Gastrocnemius medialis (tissue), 4 donors: ENCODE measurements around the gene PSTPIP2. TPM values are rescaled to one million over a fixed set of nuclear protein-coding genes. Genes with fewer than 3 reads are reported as not detected.

Source experiments
- ATAC-seq, 2 donors: fragments of 150-250 bp; one replicate each; pipeline ENCODE4 v1.9.1; 2016
- DNase-seq, 2 donors: peaks; one replicate each; pipeline ENCODE4 v3.0.0-alpha.2; 2019
- H3K27ac ChIP-seq, 4 donors: fragments of 200-600 bp; sonication (generic); 1 replicate in 1 of 4; 2 replicates in 3 of 4; pipeline ENCODE4 v1.5.1; 2016 to 2018; ENCODE audit warnings: mild to moderate bottlenecking in 2 of 4, moderate library complexity in 1 of 4
- H3K27me3 ChIP-seq, 3 donors: fragments of 200-600 bp; sonication (generic) in 2 of 3; 1 replicate in 1 of 3; 2 replicates in 2 of 3; pipeline versions ENCODE4 v1.5.1 to v1.6.0; 2016 to 2019; ENCODE audit warnings: mild to moderate bottlenecking in 1 of 3, moderate library complexity in 1 of 3
- H3K36me3 ChIP-seq, 2 donors: fragments of 200-600 bp; sonication (generic) in 1 of 2; one replicate each; pipeline ENCODE4 v1.5.1; 2017 to 2018
- H3K4me1 ChIP-seq, 2 donors: fragments of 200-600 bp; sonication (generic) in 1 of 2; one replicate each; pipeline ENCODE4 v1.5.1; 2016 to 2017; ENCODE audit warnings: mild to moderate bottlenecking in 2 of 2
- H3K4me3 ChIP-seq, 4 donors: fragments of 200-600 bp; sonication (generic) in 3 of 4; 1 replicate in 1 of 4; 2 replicates in 3 of 4; pipeline ENCODE4 v1.5.1; 2016 to 2019; ENCODE audit warnings: mild to moderate bottlenecking in 2 of 4
- H3K9me3 ChIP-seq, 3 donors: fragments of 200-600 bp; sonication (generic) in 2 of 3; 1 replicate in 1 of 3; 2 replicates in 2 of 3; pipeline ENCODE4 v1.5.1; 2016 to 2019
- CTCF ChIP-seq, 5 experiments: fragments of 450-650 bp in 3 of 5; fragments of 200-600 bp in 2 of 5; sonication (generic) in 2 of 5; IDR thresholded peaks in 4 of 5; conservative IDR thresholded peaks in 1 of 5; 1 replicate in 4 of 5; 2 replicates in 1 of 5; pipeline ENCODE4 v1.5.1; 2016 to 2019; ENCODE audit warnings: antibody characterized with exemption in 5 of 5, mild to moderate bottlenecking in 3 of 5, moderate library complexity in 3 of 5
- POLR2A ChIP-seq, 2 donors: fragments of 450-650 bp; IDR thresholded peaks; one replicate each; pipeline ENCODE4 v1.6.1; 2017; ENCODE audit warnings: antibody characterized with exemption in 2 of 2, mild to moderate bottlenecking in 2 of 2, moderate library complexity in 2 of 2
- in situ Hi-C, 4 donors: fragments of 200-750 bp; cut with MboI; loops; one replicate each; pipeline versions ENCODE4 v1.15.0 to v1.8.0; 2017; ENCODE audit warnings: low sequenced_read_pairs in 4 of 4
- intact Hi-C: fragments of 100-400 bp; cut with DNase I; formaldehyde crosslinking; loops from one replicate; pipeline ENCODE4 v1.15.1; 2023; ENCODE audit warnings: low total_unique reads
- total RNA-seq, 4 donors: library from RNA; depleted of rRNA; stranded (reverse); fragments of >200 nt; gene quantifications; one replicate each; pipeline versions ENCODE4 v1.1.0 to v1.2.3, GENCODE V29; 2016

Gene PSTPIP2
- total RNA-seq, 4 donors from 2014 or later: 8.4 to 18.2 (median 10.3) TPM

- TF ChIP-seq CTCF (IDR thresholded peaks at IDR 0.05 in 4 of 5, conservative IDR thresholded peaks at IDR 0.05 in 1 of 5): no peak
- no peaks in the 10 kb centered on the region for H3K36me3 ChIP-seq
- no peak overlapping the region for H3K4me3 ChIP-seq
- H3K9me3 ChIP-seq: no peaks in the 10 kb centered on the region
- intact Hi-C loops: no loop called here
- in situ Hi-C loops: loop anchor here in 2 of 4 donors (25.0 kb wide), 2 partner anchors 374 to 399 kb away; no protein-coding TSS in a partner anchor
- H3K4me1 ChIP-seq: peaks cover 4 to 6% of the 10 kb centered on the region in 2 donors
- no peak for DNase-seq
- H3K27ac ChIP-seq: no peak overlapping the region
- no peaks in the 10 kb centered on the region for H3K27me3 ChIP-seq
- ATAC-seq: no peak
Measured at GRCh38 chr18:46061387-46061786, 10.7 kb downstream of the PSTPIP2 start.

- intact Hi-C loops: no loop called here
- no peak for DNase-seq
- no peaks in the 10 kb centered on the region for H3K9me3 ChIP-seq
Measured at GRCh38 chr18:46060359-46060841, 11.7 kb downstream of the PSTPIP2 start.

GRCh38 chr18:46055838-46056230 lies 16.2 kb downstream of the PSTPIP2 start:
- TF ChIP-seq POLR2A (IDR thresholded peaks at IDR 0.05) (no peak), CTCF (IDR thresholded peaks at IDR 0.05 in 4 of 5, conservative IDR thresholded peaks at IDR 0.05 in 1 of 5) (no peak)
- H3K4me1 ChIP-seq: peaks cover 22 to 43% of the 10 kb centered on the region in 2 donors
- H3K36me3 ChIP-seq: no peaks in the 10 kb centered on the region
- ATAC-seq: no peak
- peak overlapping the region in 2 of 4 donors; percentile 12 to 14 for H3K27ac ChIP-seq
- H3K9me3 ChIP-seq: no peaks in the 10 kb centered on the region
- in situ Hi-C loops: loop anchor here in 2 of 4 donors (25.0 kb wide), 2 partner anchors 369 to 394 kb away; no protein-coding TSS in a partner anchor
- DNase-seq: no peak
- no peak overlapping the region for H3K4me3 ChIP-seq
- H3K27me3 ChIP-seq: no peaks in the 10 kb centered on the region
- intact Hi-C loops: no loop called here

More at GRCh38 chr18:46060359-46060841, 11.7 kb downstream of the PSTPIP2 start:
- H3K27me3 ChIP-seq: no peaks in the 10 kb centered on the region
- in situ Hi-C loops: loop anchor here in 2 of 4 donors (25.0 kb wide), 2 partner anchors 373 to 398 kb away; no protein-coding TSS in a partner anchor
- H3K27ac ChIP-seq: no peak overlapping the region
- H3K36me3 ChIP-seq: no peaks in the 10 kb centered on the region
- H3K4me3 ChIP-seq: no peak overlapping the region
- ATAC-seq: no peak
- TF ChIP-seq POLR2A (IDR thresholded peaks at IDR 0.05) (no peak), CTCF (IDR thresholded peaks at IDR 0.05 in 4 of 5, conservative IDR thresholded peaks at IDR 0.05 in 1 of 5) (no peak)
- H3K4me1 ChIP-seq: peaks cover 6 to 13% of the 10 kb centered on the region in 2 donors

GRCh38 chr18:46054956-46055837 lies 16.9 kb downstream of the PSTPIP2 start:
- H3K4me1 ChIP-seq: peaks cover 20 to 37% of the 10 kb centered on the region in 2 donors
- no peak for DNase-seq
- in situ Hi-C loops: loop anchor here in 2 of 4 donors (25.0 kb wide), 2 partner anchors 368 to 393 kb away; no protein-coding TSS in a partner anchor
- TF ChIP-seq CTCF (IDR thresholded peaks at IDR 0.05 in 4 of 5, conservative IDR thresholded peaks at IDR 0.05 in 1 of 5): no peak
- no peak overlapping the region for H3K4me3 ChIP-seq
- intact Hi-C loops: no loop called here
- H3K36me3 ChIP-seq: no peaks in the 10 kb centered on the region
- H3K9me3 ChIP-seq: no peaks in the 10 kb centered on the region
- H3K27ac ChIP-seq: peak overlapping the region in 2 of 4 donors; percentile 12 to 14
- no peaks in the 10 kb centered on the region for H3K27me3 ChIP-seq
- ATAC-seq: no peak
